ENCODE measurements around the gene IRF3.
"Not testable (repeated sequence)": the region's sequence is repeated elsewhere in the genome, so short reads cannot be mapped to it uniquely, and the experiment has no call there.

The IRF3 gene

DNA sequence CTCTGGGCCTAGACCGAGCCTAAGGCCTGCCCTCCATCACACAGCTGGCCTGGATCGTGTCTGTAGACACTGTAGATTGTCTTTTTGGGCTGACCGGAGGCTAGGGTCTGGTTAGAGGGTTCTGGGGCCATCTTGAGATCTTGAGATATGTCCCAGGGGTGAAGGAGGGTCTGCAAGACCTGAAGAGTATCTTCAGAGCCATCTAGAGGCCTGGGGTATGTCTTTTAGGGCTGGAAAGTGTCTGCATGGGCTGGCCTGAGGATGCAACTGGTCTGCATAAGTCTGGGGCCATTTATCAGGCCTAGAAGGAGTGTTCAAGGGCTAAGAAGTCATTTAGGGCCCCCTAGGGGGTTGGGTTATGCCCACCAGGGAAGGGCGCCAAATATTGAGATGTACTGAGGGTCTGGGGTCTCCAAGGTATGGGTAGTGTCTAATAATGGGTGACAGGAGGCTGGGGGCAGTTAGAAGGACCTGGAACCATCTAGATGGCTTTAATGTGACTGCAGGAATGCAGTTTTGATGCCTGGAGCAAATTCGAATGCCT is 23.1 kb downstream of the IRF3 start:
- no peak for DNase-seq

DNA sequence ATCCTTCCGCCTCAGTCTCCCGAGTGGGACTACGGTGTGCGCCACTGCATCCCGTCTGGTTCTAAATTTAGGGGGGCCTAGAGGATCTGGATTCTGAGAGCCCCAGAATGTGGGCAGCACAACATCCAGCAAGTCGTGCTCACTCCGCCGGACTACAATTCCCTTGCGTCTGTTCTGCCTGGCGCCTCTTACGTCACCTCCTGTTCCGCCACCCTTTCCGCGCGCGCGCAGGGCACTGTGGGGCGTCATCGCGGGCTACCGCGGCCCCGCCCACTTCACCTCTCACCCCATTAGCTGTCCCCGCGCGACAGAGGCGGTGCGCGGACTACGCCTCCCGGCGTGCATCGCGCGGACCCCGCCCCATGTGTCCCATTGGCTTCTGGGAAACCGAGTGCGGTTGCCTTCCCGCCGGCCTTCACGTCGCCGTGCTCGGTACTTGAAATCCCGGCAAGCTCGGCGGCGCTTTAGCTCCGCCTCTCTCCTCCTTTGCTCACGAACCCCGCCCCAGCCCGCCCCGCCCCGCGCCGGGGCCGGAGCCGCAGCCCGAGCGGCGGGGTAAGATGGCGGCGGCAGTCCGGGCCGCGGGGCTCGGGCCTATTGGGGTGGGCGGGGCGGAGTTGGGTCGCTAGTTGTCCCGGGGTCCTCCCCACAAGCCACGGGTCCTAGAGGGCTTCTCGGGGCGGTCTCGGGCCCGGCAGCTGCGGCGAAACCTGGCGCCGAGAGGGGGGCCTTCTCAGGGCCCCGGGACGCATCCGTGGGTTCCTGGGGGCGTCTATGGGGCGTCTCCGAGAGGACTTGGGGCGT is 23.8 kb downstream of the IRF3 start, which contains the start of gene SCAF1:
TSS of gene SCAF1 (plus strand) at position 522 of the 804 bp plus-strand sequence. CDS start 2,818 bp downstream, outside the sequence.
- DNase-seq = peak; percentile 98

DNA sequence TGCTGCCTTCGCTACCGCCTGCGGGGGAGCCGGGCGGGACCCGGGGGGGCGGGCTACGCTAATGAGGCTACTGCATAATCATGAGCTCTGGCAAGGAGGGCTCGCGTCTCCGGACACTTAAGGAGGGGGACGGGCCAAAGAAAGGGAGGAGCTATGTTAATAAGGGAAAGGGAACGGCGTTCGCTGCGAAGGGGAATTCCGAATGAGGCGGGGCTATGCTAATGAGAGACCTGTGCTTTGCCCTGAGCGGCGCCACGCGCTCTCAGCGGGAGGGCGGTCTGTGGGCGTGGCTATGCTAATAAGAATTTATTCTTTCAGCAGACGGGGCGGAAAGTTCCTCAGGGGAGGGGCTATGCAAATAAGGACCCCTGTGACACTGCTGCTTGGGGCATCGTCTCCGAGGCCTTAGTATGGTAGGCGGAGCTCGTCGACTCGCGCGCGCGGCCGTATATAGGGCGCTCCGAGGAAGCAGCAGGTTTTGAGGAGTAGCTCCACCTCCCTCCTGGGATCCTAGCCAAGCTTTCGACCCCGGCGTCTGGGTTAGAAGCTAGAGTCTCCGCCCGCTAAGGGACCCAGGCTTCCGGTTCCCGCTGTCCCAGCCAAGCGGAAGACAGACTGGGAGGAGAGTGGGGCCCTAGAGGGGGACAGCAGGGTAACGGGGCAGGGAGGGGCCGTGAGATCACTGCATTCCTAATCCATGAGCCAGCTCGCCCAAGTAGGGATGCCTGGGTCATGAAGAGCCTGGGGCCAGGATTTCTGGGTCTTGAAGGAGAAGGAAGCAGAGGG is 25.4 kb downstream of the IRF3 start, which contains the start of gene RRAS:
TSS of gene RRAS (minus strand) at position 31 of the 786 bp plus-strand sequence. CDS start 45 bp downstream, outside the sequence.
- DNase-seq = peak; percentile 100

DNA sequence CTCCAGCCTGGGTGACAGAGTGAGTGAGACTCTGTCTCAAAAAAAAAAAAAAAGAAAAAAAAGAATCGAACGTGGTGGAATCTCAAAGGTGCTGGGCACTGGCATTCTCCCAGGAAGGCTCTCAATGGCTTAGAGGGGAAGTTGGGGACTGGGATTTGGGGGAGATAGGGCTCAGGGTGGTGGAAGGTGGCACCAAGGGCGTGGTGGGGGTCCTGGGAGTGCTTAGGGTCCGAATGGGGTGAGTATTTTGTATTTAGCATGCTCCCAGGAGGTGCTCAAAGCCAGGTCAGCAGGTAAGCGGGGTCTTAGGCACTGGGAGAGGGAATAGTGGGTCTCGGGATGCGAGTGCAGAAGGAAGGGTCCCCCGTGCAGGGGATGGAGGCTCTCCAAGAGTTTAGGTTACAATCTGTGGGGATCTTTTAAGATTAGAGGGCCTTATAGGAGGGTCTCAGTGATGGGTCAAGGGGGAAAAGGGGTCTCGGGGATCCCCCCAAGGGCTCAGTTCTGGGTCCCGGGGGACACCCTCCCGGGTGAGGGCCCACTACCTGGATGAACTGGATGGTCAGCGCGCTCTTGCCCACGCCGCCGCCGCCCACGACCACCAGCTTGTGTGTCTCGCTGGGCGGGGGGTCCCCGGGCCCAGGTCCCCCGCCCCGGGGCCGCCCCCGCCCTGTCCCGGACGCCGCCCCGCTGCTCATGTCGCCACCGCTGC is 26.1 kb downstream of the IRF3 start:
- peak; percentile 7 for DNase-seq

DNA sequence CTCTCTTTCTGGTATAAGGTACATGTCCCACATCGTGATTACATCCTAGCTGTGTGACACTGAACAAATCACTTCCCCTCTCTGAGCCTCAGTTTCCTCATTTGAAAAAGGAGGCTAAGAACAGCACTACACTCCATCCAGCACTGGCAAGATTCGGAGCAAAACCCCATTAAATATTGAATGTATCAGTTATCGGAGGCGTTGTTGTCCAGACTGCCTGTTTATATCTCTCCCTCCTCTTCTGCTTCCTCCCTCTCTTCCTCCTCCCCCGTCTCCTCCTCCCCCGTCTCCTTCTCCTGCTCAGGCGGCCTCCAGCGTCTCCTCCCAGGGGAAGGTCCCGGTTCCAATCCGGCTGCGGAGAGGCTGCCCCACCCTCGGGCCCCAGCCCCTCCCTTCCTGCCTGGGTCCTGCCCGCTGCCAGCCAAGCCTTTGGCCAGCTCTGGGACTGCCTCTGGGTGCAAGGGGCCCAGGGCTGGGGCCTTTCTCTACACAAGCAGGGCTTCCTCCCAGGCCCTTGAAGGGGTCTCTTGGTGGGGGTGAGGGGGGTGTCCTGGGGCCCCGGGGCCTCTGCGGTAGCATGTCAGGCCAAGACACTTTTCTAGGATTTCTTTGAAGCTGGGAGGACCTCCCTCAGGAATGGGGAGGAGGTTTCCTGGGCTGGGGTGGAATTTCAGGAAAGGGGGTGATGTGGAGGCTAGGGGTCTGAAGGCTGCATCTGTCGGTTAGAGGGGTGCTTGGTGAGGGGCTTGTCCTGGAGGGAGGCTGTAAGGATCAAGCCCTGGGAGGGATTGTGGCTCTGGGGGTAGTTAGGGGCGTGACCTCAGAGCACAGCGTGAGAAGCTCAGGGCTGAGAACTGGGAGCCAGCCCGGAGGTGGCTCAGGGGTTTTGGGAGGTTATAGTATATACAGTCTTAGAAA is 27.6 kb downstream of the IRF3 start:
- no peak for DNase-seq

DNA sequence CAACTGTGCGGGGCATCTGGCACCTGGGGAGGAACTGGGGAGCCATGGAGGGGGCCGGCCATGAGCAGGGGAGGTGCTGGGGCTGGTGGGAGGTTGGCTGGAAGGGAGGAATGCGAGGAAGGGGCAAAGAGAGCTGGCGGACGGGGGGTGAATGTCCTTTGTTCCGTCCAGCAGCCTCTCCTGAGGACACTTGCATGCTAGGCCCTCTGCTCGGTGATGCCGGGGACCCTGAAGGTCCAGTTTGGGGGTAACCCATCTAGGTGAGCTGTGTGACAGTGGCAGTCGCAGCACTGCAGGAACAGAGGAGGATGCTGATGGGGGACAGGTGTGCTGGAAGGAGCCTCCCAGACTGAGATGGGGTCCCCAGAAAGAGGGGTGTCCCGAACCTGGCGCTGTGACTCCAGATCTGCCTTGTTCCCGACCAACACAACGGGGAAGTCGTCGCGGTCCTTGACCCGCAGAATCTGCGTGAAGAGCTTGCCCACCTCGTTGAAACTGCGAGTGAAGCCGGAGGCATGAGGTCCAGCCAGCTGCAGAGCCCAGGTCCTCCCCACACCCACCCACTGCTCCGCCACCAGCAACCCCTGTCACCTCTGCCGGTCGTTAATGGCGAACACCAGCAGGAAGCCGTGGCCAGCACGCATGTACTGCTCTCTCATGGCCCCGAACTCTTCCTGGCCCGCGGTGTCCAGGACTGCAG is 29.3 kb downstream of the IRF3 start:
- DNase-seq = no peak

DNA sequence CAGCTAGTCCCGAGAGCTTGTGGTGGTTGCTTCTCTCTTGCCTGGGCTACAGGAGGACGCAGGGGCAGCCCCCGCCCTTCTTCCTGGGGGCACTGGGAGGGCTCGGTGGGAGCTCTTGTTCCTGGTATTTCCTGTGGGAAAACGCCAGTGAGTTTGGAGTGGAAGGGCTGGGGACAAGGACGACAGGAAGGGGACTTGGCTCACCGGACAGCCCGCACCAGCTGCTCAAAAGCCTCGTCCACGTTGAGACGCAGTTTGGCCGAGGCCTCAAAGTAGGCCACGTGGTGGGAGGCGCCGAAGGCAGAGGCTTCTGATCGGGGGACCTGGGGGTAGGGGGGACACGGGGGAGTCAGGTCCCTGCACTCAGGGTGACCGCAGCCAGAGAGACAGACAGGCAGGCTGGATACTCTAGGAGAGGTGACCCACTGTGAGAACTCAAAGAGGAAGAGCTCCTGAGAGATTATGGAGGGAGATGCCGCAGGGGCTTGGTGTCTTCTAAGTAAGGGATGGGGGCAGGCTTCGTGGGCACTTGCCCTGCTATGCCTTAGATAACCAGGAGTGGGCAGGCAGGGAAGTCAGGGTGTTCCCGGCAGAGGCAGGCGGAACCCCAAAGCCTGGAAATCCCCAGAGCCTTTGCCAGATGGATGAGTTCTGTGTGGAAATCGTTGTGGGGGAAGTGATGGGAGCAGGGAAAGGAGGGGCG is 30.0 kb downstream of the IRF3 start:
- no peak for DNase-seq

DNA sequence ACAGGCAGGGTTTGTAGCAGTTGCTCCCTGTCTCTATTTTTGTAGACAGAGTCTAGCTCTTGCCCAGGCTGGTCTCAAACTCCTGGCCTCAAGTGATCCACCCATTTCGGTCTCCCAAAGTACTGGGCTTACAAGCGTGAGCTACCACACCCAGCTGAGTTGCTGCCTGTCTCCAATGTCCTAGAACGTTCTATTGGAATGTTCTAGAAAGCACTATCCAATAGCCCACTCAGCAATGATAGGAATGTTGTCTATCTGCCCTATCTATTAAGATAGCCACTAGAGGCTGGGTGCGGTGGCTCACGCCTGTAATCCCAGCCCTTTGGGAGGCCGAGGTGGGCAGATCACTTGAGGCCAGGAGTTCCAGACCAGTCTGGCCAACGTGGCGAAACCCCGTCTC is 32.4 kb downstream of the IRF3 start:
- DNase-seq = not testable (repeated sequence)

DNA sequence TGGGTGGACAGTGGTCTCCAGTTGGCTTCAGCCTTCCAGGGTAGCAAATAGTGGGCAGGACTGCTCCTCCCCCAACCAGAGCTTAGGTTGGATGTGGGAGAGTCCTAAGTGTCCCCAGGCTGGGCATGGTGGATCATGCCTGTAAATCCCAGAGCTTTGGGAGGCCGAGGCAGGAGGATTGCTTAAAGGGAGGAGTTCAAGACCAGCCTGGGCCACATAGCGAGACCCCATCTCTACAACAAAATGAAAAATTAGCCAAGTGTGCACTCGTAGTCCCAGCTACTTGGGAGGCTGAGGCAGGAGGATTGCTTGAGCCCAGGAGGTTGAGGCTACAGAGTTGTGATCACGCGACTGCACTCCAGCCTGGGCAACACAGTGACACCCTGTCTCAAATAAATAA is 33.1 kb downstream of the IRF3 start:
- DNase-seq = no peak

DNA sequence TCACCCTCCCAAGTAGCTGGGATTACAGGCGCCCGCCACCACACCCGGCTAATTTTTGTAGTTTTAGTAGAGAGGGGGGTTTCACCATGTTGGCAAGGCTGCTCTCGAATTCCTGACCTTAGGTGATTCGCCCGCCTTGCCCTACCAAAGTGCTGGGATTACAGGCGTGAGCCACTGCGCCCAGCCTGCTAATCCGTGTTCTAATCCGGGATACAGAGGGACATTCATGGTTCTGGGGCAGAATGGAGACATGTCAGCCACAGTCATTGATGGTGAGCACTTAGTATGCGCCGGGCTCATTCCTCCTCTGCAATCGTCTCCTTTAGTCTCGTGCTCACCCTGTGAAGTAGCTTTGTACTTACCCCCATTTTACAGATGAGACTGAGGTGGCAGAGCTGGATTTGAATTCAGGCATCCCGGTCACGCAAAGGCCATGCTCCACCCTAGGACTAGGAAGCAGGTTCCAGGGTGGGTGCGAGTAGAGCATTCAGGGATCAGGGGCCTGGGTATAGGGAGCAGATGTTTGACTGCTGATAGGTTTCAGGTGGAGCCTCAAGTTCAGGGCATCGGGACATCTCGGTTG is 34.0 kb downstream of the IRF3 start:
- no peak for DNase-seq

DNA sequence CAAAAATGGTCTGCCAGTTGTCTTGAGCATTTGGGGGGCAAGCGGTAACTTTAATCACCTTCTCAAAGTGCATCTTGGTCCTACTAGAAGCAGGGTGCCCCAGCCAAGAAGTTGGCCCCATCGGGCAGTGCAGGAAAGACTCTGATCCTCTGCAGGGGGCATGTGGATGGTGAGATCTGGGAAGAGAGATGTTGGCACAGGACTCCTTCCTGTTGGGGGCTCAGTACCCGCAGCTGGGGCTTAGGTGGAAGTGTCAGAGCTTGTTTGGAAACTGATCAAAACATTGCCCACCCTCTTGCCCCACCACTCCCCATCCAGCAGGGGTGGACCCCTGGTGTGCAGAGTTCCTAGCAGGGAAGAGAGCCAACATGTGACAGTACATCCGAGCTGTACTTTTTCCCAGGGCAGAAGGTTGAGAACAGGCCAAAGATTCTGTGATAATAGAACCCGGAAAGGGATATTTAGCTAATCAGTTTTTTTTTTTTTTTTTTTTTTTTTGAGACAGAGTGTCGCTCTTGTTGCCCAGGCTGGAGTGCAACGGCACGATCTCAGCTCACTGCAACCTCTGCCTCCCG is 34.6 kb downstream of the IRF3 start:
- DNase-seq = no peak

DNA sequence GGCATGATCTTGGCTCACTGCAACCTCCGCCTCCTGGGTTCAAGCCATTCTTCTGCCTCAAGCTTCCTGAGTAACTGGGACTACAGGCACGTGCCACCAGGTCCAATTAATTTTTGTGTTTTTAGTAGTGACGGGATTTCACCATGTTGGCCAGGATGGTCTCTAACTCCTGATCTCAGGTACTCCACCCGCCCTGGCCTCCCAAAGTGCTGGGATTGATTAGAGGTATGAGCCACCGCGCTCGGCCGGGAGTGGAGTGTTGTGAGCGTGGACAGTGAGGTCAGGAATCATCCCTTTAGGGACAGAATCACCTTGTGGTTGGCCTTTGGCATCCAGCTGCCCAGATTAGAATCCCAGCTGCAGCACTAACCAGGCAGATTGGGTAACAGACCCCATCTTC is 36.0 kb downstream of the IRF3 start:
- DNase-seq = no peak

DNA sequence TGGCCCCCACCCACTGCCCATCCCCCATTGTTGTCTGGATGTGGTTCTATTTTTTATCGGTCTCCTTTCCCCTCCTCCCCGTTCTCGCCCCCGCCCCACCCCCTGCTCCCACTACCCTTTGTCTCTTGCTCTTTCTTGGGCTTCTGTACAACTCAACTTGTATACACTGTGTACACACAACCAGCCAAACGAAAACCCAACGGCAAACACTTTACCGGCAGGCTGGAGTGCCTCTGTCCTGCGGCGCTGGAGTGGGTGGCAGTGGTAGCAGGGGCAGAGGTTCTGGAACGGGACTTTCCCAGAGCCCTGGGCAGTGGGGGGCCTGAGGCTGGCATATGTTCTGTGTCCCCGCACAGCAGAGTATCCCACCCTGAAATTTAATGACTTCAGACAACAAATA is 39.4 kb downstream of the IRF3 start:
- DNase-seq = no peak

DNA sequence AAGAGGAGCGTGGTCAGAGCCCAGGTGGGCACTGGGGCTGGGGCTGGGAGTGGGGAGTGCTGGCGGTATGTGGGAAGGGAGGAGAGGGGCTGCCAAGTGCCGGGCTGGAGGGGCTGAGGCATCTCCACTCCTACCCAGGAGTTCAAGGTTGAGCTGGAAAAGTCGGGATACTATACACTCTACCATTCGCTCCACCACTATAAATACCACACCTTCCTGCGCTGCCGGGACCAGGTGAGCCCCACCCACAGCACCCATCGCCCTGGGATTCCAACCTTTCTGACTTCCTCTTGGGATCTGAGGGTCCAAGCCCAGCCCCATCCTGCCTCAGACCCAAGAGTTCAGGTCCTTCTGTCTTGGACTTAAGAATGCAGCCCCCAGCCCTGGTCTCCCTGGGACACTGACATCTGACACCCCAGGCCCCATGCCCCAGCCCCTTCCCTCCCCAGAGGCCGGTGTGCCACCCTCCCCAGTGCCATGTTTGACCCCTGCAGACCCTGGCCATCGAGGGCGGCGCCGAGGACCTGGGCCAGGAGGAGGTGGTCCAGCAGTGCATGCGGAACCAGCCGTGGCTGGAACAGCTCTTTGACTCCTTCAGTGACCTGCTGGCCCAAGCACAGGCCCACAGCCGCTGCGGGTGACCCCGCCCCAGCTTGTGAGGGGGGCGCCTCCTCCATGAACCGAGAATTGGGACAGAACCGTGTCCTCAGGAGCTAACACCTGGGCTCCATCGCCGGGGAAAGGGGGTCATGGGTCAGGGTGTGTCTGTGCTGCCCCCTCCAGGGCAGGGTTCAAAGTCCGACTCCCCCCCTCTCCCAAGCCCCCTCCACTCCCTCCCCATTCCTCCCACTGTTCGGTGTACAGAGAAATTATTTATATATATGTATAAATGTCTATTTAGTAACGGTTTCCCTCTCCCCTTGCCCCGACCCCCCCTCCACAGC is 40.4 kb downstream of the IRF3 start:
- no peak for DNase-seq

DNA sequence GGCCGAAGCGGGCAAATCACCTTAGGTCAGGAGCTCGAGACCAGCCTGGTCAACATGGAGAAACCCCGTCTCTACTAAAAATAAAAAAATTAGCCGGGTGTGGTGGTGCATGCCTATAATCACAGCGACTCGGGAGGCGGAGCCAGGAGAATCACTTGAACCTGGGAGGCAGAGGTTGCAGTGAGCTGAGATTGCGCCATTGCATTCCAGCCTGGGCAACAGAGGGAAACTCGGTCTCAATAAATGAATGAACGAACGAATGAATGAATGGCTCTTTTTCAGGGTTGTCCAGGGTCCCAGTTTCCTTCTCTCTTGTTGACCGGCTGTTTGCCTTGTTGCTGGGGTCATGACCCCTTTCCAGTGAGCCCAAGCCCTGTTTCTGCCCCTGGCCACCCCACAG is 47.8 kb downstream of the IRF3 start:
- not testable (repeated sequence) for DNase-seq

DNA sequence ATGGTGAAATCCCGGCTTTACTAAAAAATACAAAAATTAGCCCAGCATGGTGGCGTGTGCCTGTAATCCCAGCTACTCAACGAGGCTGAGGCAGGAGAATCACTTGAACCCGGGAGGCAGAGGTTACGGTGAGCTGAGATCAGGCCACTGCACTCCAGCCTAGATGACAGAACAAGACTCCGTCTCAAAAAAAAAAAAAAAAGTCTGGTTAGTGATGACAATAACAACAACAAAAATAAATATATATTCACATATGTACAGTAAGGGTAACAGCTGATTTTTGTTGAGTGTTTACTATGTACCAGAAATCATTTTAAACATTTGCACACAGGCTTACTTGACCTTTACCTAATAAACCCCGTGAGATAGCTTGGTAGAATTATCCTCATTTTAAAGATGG is 48.7 kb downstream of the IRF3 start:
- DNase-seq = no peak

DNA sequence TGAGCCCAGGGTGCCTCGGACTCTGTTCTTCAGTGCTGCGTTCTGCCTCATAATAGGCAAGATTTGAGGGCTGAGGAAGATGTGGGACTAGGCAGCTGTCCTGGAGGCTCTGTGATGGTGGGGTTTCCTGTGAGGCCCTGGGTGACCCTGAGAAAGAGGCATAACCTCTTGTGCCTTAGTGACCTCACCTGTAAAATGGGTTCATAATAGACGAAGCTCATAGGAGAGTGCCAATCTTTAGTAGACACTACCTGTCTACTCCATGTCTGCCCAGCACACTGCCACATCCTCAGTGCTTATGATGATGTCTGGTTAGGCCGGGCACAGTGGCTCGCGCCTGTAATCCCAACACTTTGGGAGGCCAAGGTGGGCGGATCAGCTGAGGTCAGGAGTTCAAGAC is 49.1 kb downstream of the IRF3 start:
- no peak for DNase-seq

DNA sequence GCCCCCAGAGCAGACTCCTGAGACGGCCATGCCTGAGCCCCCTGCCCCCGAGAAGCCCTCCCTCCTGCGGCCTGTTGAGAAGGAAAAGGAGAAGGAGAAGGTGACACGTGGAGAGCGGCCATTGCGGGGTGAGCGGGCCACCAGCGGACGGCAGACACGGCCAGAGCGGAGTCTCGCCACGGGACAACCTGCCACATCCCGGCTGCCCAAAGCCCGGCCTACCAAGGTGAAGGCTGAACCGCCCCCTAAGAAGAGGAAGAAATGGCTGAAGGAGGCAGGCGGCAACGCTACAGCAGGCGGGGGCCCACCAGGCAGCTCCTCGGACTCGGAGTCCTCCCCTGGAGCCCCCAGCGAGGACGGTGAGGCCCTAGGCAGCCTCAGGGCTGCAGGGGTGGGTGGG is 49.8 kb downstream of the IRF3 start:
- DNase-seq = no peak
